HTERT RPE-1 (cell line): ENCODE measurements around the gene SURF6.
"Not testable (repeated sequence)": the region's sequence is repeated elsewhere in the genome, so short reads cannot be mapped to it uniquely, and the experiment has no call there.

Experiments used
- in situ Hi-C: fragments of 300-500 bp; cut with MboI; formaldehyde crosslinking; loops from 4 replicates; pipeline ENCODE4 v1.14.3; 2020; ENCODE audit warnings: low sequenced_read_pairs

SURF6 gene

DNA sequence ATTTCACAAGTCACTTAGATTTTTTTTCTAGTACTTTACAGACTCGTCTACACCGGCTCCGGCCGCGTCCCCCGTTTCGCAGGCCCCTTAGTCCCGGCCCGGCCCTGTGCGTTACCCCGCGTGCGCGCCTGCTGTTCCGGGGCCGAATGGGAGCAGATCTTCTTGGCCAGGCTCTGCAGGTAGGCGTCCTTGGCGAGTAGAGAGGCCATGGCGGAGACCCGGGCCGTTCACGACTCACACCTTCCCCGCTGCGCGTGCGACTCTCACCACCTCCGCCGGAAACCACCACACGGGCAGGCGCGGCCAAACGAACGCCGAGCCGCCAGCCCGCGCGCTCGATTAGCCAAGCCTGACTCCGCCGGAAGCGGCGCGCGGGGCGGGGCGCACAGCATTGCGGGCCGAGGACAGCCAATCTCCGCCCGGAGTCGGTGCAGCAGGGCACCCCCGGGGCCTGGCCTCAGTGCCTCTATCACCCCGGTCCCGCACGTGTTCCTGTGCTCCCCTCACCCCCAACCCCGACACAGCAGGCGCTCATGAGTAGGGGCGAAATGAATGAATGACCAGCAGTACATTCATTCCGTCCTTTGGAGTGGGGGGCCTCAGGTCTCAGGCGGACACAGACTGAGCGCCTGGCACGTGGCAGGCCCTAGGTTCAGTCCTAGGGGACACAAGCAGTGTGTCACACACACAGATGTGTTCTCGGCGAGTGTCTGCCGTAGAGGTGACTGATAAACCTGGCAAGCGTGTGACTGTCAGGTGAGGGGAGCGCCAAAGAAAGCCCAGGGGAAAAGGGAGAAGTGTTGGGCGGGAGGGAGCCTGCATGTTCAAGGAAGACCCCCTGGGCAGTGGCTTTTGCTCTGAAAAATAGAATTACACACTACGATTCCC lies at the start of gene SURF6:
SURF6 (minus strand) TSS at position 265 of the 888 bp plus-strand sequence; CDS start at position 209, 56 bp downstream.
- in situ Hi-C loops = no loop called here

DNA sequence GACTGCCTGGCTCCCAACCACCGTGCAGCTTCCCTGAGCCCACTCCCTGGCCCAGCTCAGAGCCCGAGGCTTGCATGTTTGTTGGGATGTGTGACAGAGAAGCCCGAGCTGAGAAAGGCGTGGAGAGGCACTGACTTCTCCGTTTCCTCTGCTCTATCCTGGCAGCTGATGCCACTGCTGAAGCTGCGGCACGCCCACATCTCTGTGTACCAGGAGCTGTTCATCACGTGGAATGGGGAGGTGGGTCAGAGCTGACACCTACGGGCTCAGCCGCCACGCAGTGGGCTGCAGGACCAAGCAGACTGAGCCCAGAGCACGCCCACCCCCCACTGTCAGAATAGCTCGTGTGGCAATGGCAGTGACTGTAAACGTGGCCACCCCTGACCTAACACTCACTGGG lies 49.5 kb upstream of the SURF6 start:
- in situ Hi-C loops = no loop called here

DNA sequence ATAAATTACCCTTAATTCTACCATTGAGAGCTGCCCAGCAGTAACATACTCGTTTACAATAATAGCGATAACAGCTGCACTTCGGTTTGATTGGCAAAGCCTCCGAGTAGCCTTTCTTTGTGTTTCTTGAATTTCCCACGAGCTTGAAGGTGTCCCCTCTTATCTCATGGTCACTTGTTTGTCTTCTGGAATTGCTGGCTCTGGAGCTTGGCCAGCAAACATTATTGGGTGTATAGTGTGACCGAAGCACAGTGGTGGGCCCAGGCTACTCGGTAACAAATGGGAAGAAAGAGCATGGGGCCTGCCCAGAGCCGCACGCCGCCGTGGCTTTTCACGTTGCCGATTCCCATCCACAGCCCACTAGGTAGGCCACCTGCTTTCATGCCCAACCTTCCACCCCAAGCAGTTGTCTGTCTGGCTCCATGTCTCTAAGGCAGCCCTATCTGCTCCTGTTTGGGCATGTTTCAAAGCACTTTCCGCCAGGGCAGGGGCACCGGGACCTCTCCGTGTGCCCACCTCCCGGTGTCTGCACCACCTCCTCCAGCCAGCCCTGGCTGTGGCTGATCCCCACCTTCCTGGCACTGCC lies 48.8 kb upstream of the SURF6 start:
- in situ Hi-C loops = no loop called here

- in situ Hi-C loops = no loop called here
Measured at GRCh38 chr9:133383438-133383837, 47.5 kb upstream of the SURF6 start.

DNA sequence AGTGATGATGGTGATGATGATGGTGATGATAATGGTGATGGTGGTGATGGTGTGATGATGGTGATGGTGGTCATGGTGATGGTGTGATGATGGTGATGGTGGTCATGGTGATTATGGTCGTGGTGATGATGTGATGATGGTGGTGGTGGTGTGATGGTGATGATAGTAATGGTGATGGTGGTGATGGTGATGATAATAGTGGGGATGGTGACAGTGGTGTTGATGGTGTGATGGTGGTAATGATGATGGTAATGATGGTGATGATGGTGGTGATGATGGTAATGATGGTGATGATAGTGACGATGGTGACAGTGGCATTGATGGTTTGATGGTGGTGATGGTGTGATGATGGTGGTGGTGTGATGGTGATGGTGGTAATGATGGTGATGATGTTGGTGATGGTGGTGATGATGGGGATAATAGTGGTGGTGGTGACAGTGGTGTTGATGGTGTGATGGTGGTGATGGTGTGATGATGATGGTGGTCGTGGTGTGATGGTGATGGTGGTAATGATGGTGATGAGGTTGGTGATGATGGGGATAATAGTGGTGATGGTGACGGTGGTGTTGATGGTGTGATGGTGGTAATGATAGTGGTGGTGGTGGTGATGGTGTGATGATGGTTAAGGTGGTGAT lies 46.6 kb upstream of the SURF6 start:
- in situ Hi-C loops = no loop called here

DNA sequence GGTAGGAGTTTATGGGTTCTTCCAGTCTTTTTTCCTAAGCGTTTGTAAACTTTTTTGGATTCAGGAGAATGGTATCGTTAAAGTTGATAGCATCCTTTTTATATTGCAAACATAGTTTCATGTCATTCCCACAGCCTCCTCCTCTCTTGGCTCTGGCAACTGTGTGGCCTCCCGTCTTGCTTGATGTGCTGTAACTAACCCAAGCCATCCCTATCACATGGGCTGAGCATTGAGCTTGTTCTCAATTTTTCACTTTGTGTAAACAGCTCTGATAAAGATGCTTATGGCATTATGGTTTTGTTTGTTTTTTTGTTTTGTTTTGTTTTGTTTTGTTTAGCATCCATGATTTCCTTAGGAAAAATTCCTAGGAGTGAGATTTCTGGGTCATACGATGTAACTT lies 44.7 kb upstream of the SURF6 start:
- in situ Hi-C loops = no loop called here

DNA sequence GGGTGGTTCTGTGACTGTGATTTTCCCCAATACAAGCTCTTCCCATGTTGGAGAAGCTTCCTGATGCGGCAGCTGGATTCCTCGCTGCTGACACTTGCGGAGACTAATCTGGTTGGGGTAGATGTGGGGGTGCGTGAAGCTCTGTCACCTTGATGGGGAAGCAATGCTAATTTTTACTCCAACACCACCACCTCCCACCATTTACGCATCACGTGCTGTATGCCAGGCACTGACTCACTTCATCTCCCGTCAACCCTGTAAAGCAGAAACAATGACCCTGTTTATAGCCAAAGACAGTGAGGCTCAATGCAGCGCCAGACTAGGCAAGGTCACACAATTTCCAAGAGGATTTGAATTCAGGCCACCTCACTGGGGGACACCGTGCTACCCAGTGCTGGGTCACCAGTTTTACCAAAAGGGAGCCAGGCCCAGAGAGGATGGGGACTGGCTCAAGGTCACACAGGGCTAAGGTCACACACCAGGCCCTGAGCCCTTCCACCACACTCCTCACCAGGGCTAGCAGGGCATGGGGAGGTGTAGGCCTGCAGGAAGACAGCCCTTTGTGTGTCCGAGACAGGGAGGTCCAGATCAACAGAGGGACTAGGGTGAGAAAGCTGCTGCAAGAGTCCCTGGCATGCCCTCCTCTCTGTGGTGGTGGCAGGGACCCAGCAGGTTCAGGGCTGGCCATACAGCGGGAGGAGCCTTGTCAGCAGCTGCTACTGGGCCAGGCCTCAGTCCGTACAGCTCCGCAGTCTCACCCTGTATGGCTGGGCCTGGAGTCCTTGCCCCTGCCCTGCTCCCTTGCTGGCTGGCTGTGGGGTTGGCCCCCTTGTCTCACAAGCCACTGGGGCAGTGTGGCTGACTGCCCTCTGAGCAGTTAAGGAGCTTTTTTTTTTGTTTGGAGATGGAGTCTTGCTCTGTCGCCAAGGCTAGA lies 43.4 kb upstream of the SURF6 start:
- in situ Hi-C loops = no loop called here

DNA sequence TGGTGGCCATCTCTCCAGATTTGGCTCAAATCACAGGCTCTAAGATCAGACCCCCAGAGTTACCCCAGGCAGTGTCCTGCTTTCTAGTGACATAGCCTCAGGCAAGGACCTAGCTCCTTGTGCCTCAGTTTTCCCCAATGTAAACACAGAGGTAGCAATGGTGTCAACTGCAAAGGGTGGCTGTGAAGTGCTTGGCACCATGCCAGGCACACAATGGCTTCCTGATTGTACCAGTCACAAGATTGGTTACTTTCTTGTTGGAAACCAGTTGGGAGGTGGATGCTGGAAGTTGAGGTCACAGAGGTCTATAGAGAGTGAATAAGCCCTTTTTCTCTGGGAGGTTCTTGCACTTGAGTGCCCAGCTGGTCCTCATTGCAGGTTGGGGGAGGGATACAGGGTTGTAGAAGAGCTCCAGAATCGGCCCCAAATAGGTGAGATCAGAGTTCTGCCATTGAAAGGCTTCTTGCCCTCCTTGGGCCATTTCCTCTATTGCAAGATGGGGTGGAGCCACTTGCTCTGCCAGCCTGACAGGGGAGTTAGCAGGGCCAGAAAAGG lies 42.5 kb upstream of the SURF6 start:
- in situ Hi-C loops = no loop called here

DNA sequence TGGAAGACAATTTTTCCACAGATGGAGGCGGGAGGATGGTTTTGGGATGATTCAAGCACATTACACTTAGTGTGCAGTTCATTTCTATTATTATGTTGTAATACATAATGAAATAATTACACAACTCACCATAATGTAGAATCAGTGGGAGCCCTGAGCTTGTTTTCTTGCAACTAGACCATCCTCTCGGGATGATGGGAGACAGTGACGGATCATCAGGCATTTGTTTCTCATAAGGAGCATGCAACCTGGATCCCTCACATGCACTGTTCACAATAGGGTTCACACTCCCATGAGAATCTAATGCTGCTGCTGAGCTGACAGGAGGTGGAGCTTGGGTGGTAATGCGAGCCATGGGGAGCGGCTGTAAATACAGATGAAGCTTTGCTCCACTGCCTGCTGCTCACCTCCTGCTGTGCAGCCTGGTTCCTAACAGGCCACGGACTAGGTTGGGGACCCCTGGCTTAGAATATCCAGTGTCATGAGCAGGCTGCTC lies 41.8 kb upstream of the SURF6 start:
- in situ Hi-C loops = no loop called here

- in situ Hi-C loops = not testable (repeated sequence)
Measured at GRCh38 chr9:133377280-133377679, 41.3 kb upstream of the SURF6 start.

DNA sequence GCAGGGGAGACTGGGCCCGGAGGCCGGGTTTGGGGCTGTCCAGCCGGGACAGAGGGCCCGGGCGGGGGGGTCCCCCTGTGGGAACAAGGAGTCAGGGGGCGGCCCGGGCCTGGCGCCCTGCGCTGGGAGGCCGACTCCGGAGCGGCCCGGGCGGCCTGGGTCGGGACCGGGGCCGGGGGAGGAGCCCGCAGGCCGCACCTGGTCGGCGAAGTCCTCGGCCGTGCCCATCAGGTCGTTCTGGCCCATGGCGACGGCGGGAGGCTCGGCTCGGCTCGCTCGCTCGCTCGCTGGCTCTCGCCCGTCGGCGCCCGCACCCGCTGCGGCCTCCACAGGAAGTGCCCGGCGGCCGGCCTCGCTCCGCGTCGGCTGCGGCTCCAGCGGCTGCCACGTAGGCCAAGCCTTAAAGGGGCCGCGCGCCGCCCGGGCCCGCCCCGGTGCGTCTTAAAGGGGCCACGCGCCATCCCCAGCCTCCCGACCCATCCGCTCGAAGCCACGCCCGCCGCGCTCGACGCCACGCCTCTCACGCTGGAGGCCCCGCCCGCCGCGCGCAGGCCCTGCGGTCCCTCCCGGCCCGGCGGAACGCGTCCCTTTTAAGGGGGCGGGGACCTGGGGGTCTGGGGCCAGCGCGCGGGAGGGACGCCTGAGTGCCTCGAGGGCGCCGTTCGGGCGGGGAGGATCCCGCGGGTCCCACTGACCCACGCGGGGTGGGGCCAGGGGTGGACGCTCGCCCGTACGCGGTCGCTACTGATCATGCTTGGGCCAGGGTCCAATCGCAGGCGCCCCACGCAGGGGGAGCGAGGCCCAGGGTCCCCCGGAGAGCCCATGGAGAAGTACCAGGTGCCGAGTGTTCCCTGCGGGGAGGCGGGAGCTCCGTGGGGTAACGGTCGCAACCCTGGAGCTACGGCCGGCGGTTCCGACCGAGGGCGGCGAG lies 40.0 kb upstream of the SURF6 start, which contains the start of the genes STKLD1 and SURF4:
STKLD1 (plus strand) TSS at position 643 of the 931 bp plus-strand sequence; CDS start at position 751, 108 bp downstream.
SURF4 (minus strand) TSS at position 337 of the 931 bp plus-strand sequence; CDS start at position 246, 91 bp downstream.
- in situ Hi-C loops = no loop called here

DNA sequence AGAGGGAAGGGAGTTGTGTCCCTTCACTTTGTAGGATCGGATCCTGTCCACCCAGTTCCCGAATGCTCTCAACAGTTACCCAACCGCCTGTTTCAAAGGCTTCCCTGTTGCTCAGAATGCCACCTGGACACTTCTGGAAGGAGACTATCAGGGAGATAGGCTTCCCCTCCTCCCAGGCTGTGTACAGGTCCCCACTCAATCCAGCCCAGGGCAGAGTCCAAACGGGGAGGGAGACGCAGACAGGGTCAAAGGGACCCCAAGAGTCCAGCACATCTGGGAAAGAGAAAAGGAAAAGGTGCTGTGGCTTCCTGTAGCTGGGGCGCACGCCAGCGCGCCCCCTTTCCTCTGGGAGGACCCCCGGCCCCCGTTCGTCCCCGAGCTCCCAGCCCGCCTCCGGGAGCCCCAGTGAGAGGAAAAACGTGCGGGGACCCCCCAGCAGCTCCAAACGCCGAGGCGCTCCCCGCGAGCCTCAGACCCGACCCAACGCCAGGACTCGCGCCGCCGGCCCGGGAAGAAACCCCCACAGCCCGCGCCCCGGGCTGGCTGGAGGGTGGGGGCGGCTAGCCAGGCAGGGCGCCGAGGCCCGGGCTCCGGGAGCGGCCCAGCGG lies 39.2 kb upstream of the SURF6 start:
- in situ Hi-C loops = no loop called here

- in situ Hi-C loops = no loop called here
Measured at GRCh38 chr9:133374612-133375115, 38.7 kb upstream of the SURF6 start.

- in situ Hi-C loops = no loop called here
Measured at GRCh38 chr9:133372144-133372543, 36.2 kb upstream of the SURF6 start.

DNA sequence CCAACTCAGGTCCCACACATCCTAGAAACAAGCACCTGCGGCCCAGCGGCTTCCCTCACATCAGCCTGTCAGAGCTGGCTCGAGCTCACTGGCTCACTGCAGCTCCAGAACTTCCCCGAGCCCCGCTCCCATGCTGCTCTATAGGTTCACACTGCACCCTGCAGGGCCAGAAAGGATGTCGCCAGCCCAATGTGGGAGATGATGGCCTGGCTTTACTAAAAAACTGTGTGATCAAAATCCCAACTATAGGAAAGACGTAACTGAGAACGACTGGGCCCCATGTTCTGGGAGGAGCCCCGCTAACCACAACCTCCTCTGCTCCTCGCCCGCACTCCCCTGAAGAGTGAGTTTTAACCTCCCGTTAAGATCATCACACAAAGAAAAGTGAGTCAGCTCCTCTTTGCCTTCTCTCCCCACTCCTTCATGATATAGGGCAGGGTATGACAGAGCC lies 35.3 kb upstream of the SURF6 start:
- in situ Hi-C loops = no loop called here

DNA sequence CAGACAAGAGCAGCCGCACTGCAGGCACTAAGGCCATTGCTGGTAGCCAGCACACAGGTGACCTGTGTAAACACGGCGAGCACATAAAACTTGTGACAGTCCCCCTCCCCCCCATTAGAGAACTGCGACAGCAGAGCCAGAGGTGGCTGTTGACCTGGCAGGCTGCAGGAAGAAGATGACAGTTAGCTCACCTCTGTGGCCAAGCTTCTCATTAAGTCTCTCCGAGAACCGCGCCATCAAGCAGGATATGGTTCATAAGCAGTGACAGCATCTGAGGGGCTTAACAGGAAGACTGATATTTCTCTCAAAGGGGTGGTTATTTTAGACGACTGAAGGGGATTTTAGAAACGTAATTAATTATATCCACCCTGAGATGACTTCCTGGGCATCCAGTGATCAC lies 34.7 kb upstream of the SURF6 start:
- in situ Hi-C loops = no loop called here

DNA sequence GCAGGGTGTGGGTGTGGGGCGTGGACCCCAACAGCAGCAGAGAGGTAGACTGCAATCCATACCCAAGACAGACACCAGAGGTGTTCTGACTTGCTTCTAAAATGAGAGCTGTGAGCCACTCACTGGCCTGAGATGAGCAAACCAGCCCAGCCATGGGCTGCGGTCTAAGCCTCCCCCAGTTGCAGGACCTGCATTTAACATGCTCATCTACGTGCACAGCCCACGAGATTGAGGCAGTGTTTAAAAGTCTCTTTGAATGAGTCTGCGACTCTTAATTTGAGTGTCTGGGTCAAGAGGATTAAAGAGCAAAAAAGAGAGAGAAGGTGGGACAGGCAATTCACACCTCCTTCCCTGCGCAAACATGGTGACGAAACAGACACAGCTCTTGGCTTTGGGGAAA lies 33.9 kb upstream of the SURF6 start:
- in situ Hi-C loops = no loop called here

GRCh38 chr9:133369422-133369821 lies 33.4 kb upstream of the SURF6 start:
- in situ Hi-C loops = no loop called here
